NCI-H1105 treated with DMSO at 0.1 percent for 48 hours (cell line): Measurements from ENCODE around the gene FAF2.

Experiments
- DNase-seq: peaks from one replicate; lab custom pipeline; 2025; lab: John Stamatoyannopoulos, UW

The FAF2 gene

GRCh38 chr5:176507911-176508310, 59.7 kb downstream of the FAF2 start:
- no peak for DNase-seq

DNA sequence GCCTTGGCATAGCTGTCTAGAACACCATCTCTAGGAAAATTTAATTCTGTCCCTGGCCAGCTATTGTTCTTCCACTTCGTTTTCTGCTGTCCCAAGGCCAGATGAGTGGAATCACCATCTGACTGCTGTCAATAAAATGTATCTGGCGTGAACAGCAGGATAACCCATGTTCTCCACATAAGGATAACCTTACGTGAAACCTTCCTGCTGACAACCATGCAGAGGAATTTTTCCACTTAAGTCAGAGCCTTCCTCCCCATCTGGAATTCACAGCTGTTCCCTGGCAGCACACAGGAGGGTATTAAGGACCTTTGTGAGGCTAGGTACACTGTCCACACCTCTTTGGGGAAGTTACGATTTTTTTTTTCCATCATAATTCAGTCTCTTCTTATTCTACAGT, 60.4 kb downstream of the FAF2 start:
- no peak for DNase-seq

DNA sequence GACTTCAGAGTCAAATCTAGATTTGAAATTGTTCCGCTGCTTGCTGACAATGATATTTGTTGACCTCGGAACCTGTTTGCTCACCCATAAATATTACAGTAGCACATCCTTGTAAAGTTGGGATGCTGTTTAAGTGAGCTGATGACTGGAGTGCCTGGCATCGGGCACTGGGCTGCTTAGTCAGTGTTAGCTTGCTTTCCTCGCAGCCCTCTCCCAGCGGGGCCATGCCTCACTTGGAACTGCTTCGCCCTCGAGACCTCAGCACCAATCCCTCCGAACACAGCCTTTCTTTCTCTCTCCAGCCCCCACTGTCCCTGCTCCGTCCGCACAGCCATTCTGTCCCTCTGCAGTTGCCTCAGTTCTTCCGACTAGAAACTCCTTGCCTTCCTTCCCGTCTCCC, 65.6 kb downstream of the FAF2 start:
- DNase-seq = no peak

- no peak for DNase-seq
Measured at GRCh38 chr5:176514244-176514950, 66.2 kb downstream of the FAF2 start.

GRCh38 chr5:176515396-176515795, 67.2 kb downstream of the FAF2 start:
- DNase-seq = no peak

DNA sequence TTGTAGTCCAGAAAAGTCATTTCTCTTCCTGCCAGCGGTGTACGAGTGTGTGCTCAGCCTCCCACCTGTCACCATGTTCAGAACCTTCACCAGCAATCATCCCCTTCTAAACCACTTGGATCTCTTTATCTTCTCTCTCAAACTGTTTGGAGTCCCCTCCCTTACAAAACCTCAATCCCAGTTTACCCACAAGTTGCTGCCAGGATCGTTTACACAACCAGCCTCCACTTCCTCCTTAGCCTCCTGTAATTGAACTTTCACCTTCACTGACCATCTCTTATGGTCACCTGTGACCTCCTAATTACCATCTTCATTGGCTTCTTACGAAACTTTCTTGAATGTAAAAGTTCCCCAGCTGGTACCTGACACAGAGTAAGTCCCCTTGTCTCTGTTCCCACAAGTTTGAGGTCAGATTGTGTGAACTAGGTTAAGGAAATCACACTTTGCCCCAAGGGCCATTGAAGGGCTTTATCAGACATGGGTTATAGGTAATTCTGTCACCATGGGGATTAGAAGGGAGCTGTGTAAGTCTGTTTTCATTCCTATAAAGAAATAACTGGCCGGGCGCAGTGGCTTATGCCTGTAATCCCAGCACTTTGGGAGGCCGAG, 69.0 kb downstream of the FAF2 start:
- DNase-seq = no peak

GRCh38 chr5:176519810-176520720, 71.9 kb downstream of the FAF2 start:
- DNase-seq = no peak

GRCh38 chr5:176521286-176521685, 73.1 kb downstream of the FAF2 start:
- DNase-seq = no peak

DNA sequence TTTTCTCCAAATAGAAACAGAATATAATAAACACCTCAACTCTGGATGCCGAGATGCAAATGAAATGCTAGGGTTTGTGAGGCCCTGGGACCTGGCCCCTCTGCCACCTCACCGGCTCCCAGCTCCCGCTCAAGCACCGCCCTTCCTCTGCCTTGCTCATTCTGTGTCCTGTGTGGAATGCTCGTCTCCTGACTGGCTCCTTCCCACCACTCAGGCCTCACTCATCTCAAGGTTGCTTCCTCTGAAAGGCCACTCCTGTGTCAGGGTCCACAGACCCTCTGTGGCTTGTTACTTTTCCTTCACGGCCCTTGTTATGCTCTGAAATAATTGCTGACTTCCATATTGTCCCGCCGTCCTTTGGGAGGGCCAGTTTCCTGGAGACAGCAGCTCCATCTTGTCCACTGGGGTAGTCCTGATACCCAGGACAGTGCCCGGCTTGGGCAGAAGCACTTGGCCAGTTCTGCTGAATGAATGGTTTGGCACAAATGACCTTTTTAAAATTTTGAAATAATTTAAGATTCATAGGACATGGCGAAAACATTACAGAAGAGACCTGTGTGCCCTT, 73.6 kb downstream of the FAF2 start:
- DNase-seq = no peak

GRCh38 chr5:176524138-176524537, 76.0 kb downstream of the FAF2 start:
- DNase-seq = no peak

- no peak for DNase-seq
Measured at GRCh38 chr5:176524987-176525386, 76.8 kb downstream of the FAF2 start.

DNA sequence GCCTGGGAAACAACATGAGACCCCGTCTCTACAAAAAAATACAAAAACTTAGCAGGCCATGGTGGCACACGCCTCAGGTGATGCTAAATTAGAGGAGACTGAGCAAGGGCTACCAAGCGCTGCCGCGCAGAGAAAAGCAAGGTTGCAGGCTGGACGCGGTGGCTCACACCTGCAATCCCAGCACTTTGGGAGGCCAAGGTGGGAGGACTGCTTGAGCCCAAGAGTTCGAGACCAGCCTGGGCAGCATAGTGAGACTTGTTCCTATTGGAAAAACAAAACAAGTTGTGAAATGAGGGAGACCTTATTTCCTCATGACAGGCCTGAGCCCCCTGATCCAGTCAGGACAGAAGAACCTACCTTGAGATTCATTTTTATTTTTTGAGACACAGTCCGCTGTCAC, 77.5 kb downstream of the FAF2 start:
- DNase-seq = no peak

DNA sequence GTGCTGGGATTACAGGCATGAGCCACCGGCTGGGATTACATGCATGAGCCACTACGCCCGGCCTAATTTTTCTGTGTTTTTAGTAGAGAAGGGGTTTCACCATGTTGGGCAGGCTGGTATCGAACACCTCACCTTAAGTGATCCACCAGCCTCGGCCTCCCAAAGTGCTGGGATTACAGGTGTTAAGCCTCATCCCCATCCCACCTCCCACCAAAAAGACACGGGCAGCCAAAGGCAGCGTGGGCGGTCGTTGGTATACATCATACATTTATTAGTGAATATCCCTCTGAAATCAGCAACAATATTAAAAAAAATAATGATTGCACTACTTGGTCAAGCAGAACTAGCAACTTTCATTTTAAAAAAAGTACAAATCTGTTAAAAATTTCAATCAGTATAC, 78.3 kb downstream of the FAF2 start:
- DNase-seq = no peak

- DNase-seq = no peak
Measured at GRCh38 chr5:176527246-176528222, 79.3 kb downstream of the FAF2 start.

GRCh38 chr5:176528301-176528700, 80.1 kb downstream of the FAF2 start:
- no peak for DNase-seq

- DNase-seq = no peak
Measured at GRCh38 chr5:176528761-176529115, 80.6 kb downstream of the FAF2 start.

DNA sequence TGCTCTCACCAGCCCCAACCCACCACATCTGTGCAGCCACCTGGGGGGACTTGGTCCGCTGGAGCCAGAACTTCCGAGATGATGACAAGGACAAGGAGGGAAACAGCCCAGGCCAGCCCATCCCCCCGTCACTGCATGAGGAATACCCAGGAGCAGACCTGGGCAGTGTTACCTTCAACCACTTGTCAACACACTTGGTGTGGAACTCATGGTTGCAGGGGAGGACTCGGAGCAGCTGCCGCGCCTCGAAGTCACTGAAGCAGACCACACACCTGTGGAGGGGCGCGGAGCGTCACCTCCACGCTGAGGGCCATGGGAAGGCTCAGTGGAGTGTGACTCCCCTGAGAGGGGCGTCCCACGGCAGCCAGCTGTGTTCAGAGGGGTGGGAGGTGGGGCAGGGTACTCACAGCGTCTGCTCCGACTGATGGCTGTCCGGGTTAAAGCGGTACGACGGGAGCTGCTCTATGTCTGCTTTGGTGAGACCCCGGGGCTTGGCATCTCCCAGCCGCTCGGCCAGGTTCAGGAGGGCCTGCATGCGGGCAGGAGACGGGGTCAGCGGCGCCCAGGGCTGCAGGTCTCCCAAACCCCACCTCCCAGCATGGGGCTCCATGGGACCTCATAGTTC, 81.0 kb downstream of the FAF2 start:
- DNase-seq = no peak

DNA sequence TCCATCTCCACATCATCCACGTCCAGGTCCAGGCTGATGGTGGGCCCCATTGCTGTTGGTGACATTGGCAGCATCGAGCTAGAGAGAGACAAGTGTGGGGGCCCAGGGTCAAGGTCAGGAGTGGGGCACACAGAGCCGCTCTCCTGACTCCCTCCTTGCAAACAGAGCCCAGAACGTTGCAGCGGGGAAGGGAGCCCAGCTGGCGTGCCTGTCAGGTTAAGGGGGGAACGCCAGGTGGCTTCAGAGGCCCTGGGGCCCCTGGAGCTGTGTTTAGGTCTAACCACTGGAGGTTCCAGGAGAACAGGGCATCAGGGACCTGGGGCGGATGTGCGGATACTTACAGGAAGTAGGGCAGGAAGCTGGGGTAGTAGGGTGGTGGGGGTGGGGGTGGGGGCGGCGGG, 81.6 kb downstream of the FAF2 start:
- DNase-seq = no peak

GRCh38 chr5:176530393-176530982, 82.3 kb downstream of the FAF2 start:
- DNase-seq = no peak
